GM23338 (cell line): ENCODE measurements around the gene CCNY.

Experiments used
- EZH2 ChIP-seq: fragments of 200-600 bp; sonication (generic); IDR thresholded peaks from one replicate; pipeline ENCODE4 v1.8.0; 2017; ENCODE audit warnings: antibody characterized with exemption, mild to moderate bottlenecking, low read depth; ENCODE audit not compliant: unreplicated experiment
- EZH2phosphoT487 ChIP-seq: fragments of 200-600 bp; sonication (generic); IDR thresholded peaks from one replicate; pipeline ENCODE4 v1.8.1; 2018; ENCODE audit warnings: antibody characterized with exemption; ENCODE audit not compliant: unreplicated experiment
- JUNB ChIP-seq: IDR thresholded peaks from one replicate; pipeline ENCODE4 v1.6.1; 2016; ENCODE audit warnings: antibody characterized with exemption; ENCODE audit not compliant: unreplicated experiment
- POLR2AphosphoS5 ChIP-seq: IDR thresholded peaks from 2 replicates; pipeline ENCODE4 v1.6.1; 2016; ENCODE audit warnings: antibody characterized with exemption, low read depth
- STAT1 ChIP-seq: IDR thresholded peaks from one replicate; pipeline ENCODE4 v1.6.1; 2016; ENCODE audit warnings: antibody characterized with exemption; ENCODE audit not compliant: unreplicated experiment
- ZNF114 ChIP-seq: fragments of 250-450 bp; sonication (Bioruptor Pico); IDR thresholded peaks from 2 replicates; pipeline ENCODE4 v1.5.0; 2020; ENCODE audit warnings: mild to moderate bottlenecking, moderate library complexity
- ZNF462 ChIP-seq: fragments of 250-450 bp; sonication (Bioruptor Pico); IDR thresholded peaks from 2 replicates; pipeline ENCODE4 v1.5.0; 2020; ENCODE audit warnings: mild to moderate bottlenecking, moderate library complexity
- TF ChIP-seq, protein P1 (sequence below), 2 experiments: fragments of 200-600 bp in 1 of 2; sonication (generic) in 1 of 2; conservative IDR thresholded peaks; 2 replicates each; pipeline versions ENCODE4 v1.5.1 to v1.6.1; 2016 to 2017; ENCODE audit warnings: antibody characterized with exemption in 2 of 2, low read depth in 2 of 2, mild to moderate bottlenecking in 2 of 2, moderate library complexity in 1 of 2
- TF ChIP-seq, protein P2 (sequence below): IDR thresholded peaks from one replicate; pipeline ENCODE4 v1.6.1; 2018; ENCODE audit warnings: antibody characterized with exemption; ENCODE audit not compliant: unreplicated experiment

DNA sequence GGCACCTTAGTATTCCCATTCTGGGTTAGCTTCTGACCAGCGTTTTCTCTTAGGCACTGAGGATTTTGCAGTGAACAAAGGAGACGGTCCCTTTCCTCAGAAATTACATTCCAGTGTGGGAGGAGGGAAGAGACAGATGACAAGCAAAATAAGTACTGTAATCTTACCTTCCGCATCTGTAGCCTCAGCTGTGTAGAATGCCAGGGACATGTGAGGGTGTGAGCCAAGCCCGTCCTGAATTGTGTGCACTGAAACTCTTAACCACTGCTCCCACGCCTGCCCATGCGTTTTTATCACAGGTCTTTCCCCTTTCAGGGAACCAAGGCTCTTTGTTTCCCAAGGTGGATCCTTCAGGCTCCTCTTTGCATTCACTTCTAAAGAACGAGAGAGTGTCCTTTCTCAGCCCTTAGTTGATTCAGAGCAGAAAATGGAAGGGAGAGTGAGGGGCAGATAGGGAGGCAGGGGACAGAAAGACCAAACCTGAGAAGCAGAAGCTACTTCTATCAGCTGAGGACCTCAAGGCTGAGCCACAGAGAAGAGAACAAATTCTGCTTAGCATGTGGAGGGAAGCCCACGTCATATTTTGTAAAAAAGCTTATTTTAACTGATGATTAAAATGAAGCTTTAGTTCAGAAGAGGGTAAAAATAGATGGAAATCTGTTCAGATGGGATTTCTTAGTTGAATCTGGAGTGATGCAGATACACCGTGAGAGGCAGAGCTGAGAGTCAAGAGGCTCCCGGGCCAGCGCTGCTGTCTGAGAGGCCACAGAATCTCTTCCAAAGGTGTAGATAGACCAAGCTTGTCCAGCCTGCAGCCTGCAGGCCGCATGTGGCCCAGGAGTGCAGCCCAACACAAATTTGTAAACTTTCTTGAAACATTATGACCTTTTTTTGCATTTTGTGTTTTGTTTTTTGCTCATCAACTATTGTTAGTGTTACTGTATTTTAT, 122.5 kb downstream of the CCNY start:
- TF ChIP-seq, protein P1, sequence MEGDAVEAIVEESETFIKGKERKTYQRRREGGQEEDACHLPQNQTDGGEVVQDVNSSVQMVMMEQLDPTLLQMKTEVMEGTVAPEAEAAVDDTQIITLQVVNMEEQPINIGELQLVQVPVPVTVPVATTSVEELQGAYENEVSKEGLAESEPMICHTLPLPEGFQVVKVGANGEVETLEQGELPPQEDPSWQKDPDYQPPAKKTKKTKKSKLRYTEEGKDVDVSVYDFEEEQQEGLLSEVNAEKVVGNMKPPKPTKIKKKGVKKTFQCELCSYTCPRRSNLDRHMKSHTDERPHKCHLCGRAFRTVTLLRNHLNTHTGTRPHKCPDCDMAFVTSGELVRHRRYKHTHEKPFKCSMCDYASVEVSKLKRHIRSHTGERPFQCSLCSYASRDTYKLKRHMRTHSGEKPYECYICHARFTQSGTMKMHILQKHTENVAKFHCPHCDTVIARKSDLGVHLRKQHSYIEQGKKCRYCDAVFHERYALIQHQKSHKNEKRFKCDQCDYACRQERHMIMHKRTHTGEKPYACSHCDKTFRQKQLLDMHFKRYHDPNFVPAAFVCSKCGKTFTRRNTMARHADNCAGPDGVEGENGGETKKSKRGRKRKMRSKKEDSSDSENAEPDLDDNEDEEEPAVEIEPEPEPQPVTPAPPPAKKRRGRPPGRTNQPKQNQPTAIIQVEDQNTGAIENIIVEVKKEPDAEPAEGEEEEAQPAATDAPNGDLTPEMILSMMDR (conservative IDR thresholded peaks at IDR 0.05; ENCODE audit: low read depth in 2 of 2), result no peak
- TF ChIP-seq EZH2phosphoT487 (no peak), ZNF462 (CRISPR knock-in tag) (no peak), POLR2AphosphoS5 (no peak), STAT1 (no peak), JUNB (no peak), EZH2 (no peak), ZNF114 (CRISPR knock-in tag) (no peak)
- TF ChIP-seq, protein P2, sequence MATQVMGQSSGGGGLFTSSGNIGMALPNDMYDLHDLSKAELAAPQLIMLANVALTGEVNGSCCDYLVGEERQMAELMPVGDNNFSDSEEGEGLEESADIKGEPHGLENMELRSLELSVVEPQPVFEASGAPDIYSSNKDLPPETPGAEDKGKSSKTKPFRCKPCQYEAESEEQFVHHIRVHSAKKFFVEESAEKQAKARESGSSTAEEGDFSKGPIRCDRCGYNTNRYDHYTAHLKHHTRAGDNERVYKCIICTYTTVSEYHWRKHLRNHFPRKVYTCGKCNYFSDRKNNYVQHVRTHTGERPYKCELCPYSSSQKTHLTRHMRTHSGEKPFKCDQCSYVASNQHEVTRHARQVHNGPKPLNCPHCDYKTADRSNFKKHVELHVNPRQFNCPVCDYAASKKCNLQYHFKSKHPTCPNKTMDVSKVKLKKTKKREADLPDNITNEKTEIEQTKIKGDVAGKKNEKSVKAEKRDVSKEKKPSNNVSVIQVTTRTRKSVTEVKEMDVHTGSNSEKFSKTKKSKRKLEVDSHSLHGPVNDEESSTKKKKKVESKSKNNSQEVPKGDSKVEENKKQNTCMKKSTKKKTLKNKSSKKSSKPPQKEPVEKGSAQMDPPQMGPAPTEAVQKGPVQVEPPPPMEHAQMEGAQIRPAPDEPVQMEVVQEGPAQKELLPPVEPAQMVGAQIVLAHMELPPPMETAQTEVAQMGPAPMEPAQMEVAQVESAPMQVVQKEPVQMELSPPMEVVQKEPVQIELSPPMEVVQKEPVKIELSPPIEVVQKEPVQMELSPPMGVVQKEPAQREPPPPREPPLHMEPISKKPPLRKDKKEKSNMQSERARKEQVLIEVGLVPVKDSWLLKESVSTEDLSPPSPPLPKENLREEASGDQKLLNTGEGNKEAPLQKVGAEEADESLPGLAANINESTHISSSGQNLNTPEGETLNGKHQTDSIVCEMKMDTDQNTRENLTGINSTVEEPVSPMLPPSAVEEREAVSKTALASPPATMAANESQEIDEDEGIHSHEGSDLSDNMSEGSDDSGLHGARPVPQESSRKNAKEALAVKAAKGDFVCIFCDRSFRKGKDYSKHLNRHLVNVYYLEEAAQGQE, result no peak
